ENCODE data around the gene SLC44A5. TPM values are rescaled to one million over a fixed set of nuclear protein-coding genes. Genes with fewer than 3 reads are reported as not detected.

Gene SLC44A5
- total and polyA plus RNA-seq, 4 donors = 13.1 to 37.7 (median 32.8) TPM

DNA sequence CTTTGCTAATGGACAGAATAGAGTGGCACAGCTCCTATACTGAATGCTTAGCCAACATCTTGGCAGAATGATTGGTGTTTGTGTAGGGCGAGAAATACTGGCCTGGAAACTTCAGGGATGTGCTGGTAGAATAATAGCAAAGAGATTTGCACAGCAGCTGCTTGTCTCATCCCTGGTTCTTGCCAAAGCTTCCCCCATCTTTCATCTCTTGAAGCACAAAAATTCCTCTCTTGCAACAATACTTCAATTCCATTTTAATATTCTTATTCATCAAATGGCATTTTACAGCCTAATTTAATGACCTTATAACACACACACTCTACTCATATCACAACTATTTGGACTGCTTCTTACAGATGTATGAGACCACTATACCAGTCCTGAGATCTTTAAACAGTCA lies 439.0 kb downstream of the SLC44A5 start:
- no CpG with 5 or more reads among the region's 1 CpG for WGBS (ENCODE audit: insufficient coverage)
- Histone ChIP-seq H3K4me1 (ENCODE audit: control insufficient read depth, insufficient read depth, low read length) (no peaks in the 10 kb centered on the region), H3K9me3 (ENCODE audit: control insufficient read depth, insufficient read depth, low read length) (no peaks in the 10 kb centered on the region), H3K36me3 (ENCODE audit: control insufficient read depth, insufficient read depth, low read length) (no peaks in the 10 kb centered on the region), H3K27ac (ENCODE audit: low read depth, low read length) (no peak overlapping the region), H3K27me3 (ENCODE audit: control insufficient read depth, insufficient read depth, low read length) (no peaks in the 10 kb centered on the region), H3K4me3 (ENCODE audit: low read depth, low read length) (no peak overlapping the region)
- DNase-seq (ENCODE audit: low read depth in 4 of 6, low spot score in 6 of 6) = peak in 1 of 6 donors; percentile 18

DNA sequence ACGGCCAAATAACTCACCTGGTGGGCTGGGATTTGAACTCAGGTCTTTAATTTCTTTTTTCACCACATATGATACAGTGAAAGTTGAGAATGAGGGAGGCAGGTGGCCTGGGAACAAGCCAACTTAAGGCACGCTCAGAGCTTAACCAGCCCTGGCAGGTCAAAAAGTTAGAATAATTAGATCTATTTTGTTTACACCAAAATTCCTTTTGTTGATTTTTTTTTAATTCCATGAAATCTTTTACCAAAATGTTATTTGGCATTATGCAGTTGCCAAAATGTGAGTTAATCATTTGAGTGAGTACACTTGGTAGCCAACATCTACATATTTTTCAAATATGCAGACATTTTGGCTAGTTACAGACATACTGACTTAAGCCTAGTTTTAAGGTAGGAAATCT lies 439.9 kb downstream of the SLC44A5 start:
- no peaks in the 10 kb centered on the region for H3K4me1 ChIP-seq (ENCODE audit: control insufficient read depth, insufficient read depth, low read length)
- WGBS (ENCODE audit: insufficient coverage) = no CpG with 5 or more reads among the region's 2 CpGs
- H3K27ac ChIP-seq (ENCODE audit: low read depth, low read length) = no peak overlapping the region
- DNase-seq (ENCODE audit: low read depth in 4 of 6, low spot score in 6 of 6) = no peak
- no peaks in the 10 kb centered on the region for H3K36me3 ChIP-seq (ENCODE audit: control insufficient read depth, insufficient read depth, low read length)
- H3K9me3 ChIP-seq (ENCODE audit: control insufficient read depth, insufficient read depth, low read length) = no peaks in the 10 kb centered on the region
- no peak overlapping the region for H3K4me3 ChIP-seq (ENCODE audit: low read depth, low read length)
- no peaks in the 10 kb centered on the region for H3K27me3 ChIP-seq (ENCODE audit: control insufficient read depth, insufficient read depth, low read length)

DNA sequence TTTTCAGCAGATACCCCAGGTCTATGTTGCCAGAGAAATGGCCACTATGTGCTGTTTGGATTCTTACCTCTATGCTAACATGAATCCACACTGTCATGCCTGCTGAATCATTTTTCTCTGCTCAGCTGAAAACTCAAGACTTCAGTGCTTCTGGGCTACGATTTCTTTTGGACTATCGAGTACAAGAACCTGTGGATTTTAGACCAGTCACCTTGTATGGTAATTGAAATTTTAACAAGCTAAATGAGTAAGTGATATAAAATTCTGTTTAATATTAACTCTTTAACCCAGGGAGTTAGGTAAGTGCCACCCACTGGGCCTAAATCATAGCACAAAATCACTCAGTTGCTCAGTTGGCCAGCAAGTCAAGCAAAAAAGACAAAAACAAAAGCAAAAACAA lies 440.9 kb downstream of the SLC44A5 start:
- Histone ChIP-seq H3K27ac (ENCODE audit: low read depth, low read length) (no peak overlapping the region), H3K4me1 (ENCODE audit: control insufficient read depth, insufficient read depth, low read length) (no peaks in the 10 kb centered on the region), H3K27me3 (ENCODE audit: control insufficient read depth, insufficient read depth, low read length) (no peaks in the 10 kb centered on the region), H3K36me3 (ENCODE audit: control insufficient read depth, insufficient read depth, low read length) (no peaks in the 10 kb centered on the region), H3K9me3 (ENCODE audit: control insufficient read depth, insufficient read depth, low read length) (no peaks in the 10 kb centered on the region), H3K4me3 (ENCODE audit: low read depth, low read length) (no peak overlapping the region)
- WGBS (ENCODE audit: insufficient coverage) = no CpG with 5 or more reads among the region's 2 CpGs
- no peak for DNase-seq (ENCODE audit: low read depth in 4 of 6, low spot score in 6 of 6)

DNA sequence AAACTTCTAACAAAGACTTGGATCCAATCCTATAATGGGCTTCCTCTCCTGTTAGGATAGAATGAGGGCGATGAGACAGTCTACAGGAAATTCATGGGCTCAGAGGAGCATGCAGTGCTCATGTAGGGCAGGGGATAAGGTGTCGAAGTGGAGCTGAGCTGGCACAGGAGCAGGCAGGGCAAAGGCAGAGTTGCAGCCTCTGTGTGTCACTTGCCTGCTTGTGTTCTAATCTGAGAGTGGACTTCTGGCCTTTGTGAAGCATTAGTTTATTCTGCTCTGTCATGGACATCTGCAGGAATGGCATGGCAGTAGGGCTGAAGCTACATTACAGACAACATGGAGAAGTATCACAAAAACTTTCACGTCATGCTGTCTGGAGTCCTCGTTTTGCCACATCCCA lies 444.1 kb downstream of the SLC44A5 start:
- 97% methylated on average over 4 of the region's 4 CpGs for WGBS (ENCODE audit: insufficient coverage)
- no peaks in the 10 kb centered on the region for H3K36me3 ChIP-seq (ENCODE audit: control insufficient read depth, insufficient read depth, low read length)

DNA sequence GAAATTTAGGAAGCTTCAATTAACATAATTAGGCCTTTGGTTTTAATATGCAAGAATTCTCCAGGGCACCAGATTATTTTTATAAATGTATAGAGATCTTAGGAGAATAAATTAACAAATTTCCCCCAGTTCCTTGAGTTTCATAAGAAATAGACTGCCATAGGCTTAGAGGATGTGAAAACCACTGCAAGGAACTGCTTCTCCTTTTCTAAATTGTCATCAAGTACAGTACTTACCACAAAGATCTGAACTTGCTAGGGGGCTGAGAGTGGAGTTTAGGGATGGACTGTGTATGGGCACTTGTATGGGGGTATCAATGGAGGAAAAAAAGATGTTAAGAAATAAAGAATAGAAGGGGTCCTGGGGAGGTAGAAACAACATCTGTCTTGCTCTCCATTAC lies 445.6 kb downstream of the SLC44A5 start:
- H3K4me3 ChIP-seq (ENCODE audit: low read depth, low read length) = no peak overlapping the region
- H3K36me3 ChIP-seq (ENCODE audit: control insufficient read depth, insufficient read depth, low read length) = no peaks in the 10 kb centered on the region
- H3K27me3 ChIP-seq (ENCODE audit: control insufficient read depth, insufficient read depth, low read length) = no peaks in the 10 kb centered on the region
- no peaks in the 10 kb centered on the region for H3K9me3 ChIP-seq (ENCODE audit: control insufficient read depth, insufficient read depth, low read length)
- no peak overlapping the region for H3K27ac ChIP-seq (ENCODE audit: low read depth, low read length)
- H3K4me1 ChIP-seq (ENCODE audit: control insufficient read depth, insufficient read depth, low read length) = no peaks in the 10 kb centered on the region
- no peak for DNase-seq (ENCODE audit: low read depth in 4 of 6, low spot score in 6 of 6)

More for the DNA sequence above, 444.1 kb downstream of the SLC44A5 start:
- H3K9me3 ChIP-seq (ENCODE audit: control insufficient read depth, insufficient read depth, low read length) = no peaks in the 10 kb centered on the region
- H3K4me1 ChIP-seq (ENCODE audit: control insufficient read depth, insufficient read depth, low read length) = no peaks in the 10 kb centered on the region
- DNase-seq (ENCODE audit: low read depth in 4 of 6, low spot score in 6 of 6) = no peak
- no peak overlapping the region for H3K4me3 ChIP-seq (ENCODE audit: low read depth, low read length)
- no peak overlapping the region for H3K27ac ChIP-seq (ENCODE audit: low read depth, low read length)
- no peaks in the 10 kb centered on the region for H3K27me3 ChIP-seq (ENCODE audit: control insufficient read depth, insufficient read depth, low read length)

DNA sequence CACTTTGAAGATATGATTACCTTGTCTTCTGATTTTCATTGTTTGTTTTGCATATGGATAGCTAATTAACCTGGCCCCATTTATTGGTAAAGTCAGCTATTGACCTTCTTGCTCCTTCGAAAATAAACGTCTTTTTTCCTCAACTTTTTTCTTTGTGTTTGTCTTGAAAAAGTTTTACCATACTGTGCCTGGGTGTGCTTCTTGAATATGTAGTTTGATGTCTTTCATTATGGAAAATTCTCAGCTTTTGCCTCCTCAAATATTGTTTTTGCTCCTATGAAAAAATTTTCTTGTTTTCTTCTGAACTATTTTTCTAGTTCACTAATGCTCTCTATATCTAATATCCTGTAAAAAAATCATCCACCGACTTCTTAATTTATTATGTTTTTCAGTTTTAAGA lies 451.8 kb downstream of the SLC44A5 start:
- Histone ChIP-seq H3K36me3 (ENCODE audit: control insufficient read depth, insufficient read depth, low read length) (no peaks in the 10 kb centered on the region), H3K9me3 (ENCODE audit: control insufficient read depth, insufficient read depth, low read length) (no peaks in the 10 kb centered on the region), H3K27ac (ENCODE audit: low read depth, low read length) (no peak overlapping the region), H3K4me3 (ENCODE audit: low read depth, low read length) (no peak overlapping the region), H3K27me3 (ENCODE audit: control insufficient read depth, insufficient read depth, low read length) (no peaks in the 10 kb centered on the region), H3K4me1 (ENCODE audit: control insufficient read depth, insufficient read depth, low read length) (no peaks in the 10 kb centered on the region)
- WGBS (ENCODE audit: insufficient coverage) = no CpG with 5 or more reads among the region's 3 CpGs
- no peak for DNase-seq (ENCODE audit: low read depth in 4 of 6, low spot score in 6 of 6)

Small RNA genes lying within 50 kb of the gene (small RNA-seq; reads per million reads assigned to genes)
- gene RNU6-503P (ENCODE audit: low replicate concordance) (not detected), gene RNU6-622P (ENCODE audit: low replicate concordance) (not detected)

Other genes with a start within 250 kb of the SLC44A5 start
- 10 to 100 TPM; 73.7 to 85.2 TPM for gene ACADM, start 113.6 kb upstream of the SLC44A5 start, total RNA-seq
- 10 to 100 TPM; 83.1 to 88.5 TPM for gene ACADM, start 113.6 kb upstream of the SLC44A5 start, polyA plus RNA-seq (ENCODE audit: insufficient read length in 2 of 2)
- 100 to 1,000 TPM in 1 of 2 donors, 10 to 100 TPM in 1; 74.3 to 101 TPM for gene RABGGTB, start 175.1 kb upstream of the SLC44A5 start, total RNA-seq
- 10 to 100 TPM; 78.4 to 80.8 TPM for gene RABGGTB, start 175.1 kb upstream of the SLC44A5 start, polyA plus RNA-seq (ENCODE audit: insufficient read length in 2 of 2)
- under 1 TPM; 0.44 to 0.79 TPM for gene MSH4, start 185.8 kb upstream of the SLC44A5 start, total RNA-seq
- under 1 TPM; 0.49 to 0.65 TPM for gene MSH4, start 185.8 kb upstream of the SLC44A5 start, polyA plus RNA-seq (ENCODE audit: insufficient read length in 2 of 2)